ENCODE measurements around the gene XRCC1. TPM values are rescaled to one million over a fixed set of nuclear protein-coding genes. Genes with fewer than 3 reads are reported as not detected.

XRCC1 gene
- total and polyA plus RNA-seq, 2 experiments from 2014 or later = 35.3 to 49.5 TPM

DNA sequence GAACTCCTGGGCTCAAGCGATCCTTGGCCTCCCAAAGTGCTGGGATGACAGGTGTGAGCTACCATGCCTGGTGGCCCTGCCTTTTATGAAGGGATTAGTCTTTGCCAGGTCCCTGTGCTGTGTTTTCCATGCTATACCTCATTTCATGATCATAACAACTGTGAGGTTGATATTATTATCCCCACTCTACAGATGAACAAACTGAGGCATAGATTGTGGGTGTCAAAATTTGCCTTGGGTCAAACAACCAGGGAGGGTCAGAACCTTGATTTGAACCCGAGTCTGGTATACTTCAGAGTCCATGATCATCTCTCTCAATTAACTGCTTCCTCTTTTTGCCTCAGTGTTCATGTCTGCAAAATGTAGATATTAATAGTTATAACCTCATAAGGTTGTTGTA is 7.2 kb upstream of the XRCC1 start (continued):
- TF ChIP-seq, protein P1, sequence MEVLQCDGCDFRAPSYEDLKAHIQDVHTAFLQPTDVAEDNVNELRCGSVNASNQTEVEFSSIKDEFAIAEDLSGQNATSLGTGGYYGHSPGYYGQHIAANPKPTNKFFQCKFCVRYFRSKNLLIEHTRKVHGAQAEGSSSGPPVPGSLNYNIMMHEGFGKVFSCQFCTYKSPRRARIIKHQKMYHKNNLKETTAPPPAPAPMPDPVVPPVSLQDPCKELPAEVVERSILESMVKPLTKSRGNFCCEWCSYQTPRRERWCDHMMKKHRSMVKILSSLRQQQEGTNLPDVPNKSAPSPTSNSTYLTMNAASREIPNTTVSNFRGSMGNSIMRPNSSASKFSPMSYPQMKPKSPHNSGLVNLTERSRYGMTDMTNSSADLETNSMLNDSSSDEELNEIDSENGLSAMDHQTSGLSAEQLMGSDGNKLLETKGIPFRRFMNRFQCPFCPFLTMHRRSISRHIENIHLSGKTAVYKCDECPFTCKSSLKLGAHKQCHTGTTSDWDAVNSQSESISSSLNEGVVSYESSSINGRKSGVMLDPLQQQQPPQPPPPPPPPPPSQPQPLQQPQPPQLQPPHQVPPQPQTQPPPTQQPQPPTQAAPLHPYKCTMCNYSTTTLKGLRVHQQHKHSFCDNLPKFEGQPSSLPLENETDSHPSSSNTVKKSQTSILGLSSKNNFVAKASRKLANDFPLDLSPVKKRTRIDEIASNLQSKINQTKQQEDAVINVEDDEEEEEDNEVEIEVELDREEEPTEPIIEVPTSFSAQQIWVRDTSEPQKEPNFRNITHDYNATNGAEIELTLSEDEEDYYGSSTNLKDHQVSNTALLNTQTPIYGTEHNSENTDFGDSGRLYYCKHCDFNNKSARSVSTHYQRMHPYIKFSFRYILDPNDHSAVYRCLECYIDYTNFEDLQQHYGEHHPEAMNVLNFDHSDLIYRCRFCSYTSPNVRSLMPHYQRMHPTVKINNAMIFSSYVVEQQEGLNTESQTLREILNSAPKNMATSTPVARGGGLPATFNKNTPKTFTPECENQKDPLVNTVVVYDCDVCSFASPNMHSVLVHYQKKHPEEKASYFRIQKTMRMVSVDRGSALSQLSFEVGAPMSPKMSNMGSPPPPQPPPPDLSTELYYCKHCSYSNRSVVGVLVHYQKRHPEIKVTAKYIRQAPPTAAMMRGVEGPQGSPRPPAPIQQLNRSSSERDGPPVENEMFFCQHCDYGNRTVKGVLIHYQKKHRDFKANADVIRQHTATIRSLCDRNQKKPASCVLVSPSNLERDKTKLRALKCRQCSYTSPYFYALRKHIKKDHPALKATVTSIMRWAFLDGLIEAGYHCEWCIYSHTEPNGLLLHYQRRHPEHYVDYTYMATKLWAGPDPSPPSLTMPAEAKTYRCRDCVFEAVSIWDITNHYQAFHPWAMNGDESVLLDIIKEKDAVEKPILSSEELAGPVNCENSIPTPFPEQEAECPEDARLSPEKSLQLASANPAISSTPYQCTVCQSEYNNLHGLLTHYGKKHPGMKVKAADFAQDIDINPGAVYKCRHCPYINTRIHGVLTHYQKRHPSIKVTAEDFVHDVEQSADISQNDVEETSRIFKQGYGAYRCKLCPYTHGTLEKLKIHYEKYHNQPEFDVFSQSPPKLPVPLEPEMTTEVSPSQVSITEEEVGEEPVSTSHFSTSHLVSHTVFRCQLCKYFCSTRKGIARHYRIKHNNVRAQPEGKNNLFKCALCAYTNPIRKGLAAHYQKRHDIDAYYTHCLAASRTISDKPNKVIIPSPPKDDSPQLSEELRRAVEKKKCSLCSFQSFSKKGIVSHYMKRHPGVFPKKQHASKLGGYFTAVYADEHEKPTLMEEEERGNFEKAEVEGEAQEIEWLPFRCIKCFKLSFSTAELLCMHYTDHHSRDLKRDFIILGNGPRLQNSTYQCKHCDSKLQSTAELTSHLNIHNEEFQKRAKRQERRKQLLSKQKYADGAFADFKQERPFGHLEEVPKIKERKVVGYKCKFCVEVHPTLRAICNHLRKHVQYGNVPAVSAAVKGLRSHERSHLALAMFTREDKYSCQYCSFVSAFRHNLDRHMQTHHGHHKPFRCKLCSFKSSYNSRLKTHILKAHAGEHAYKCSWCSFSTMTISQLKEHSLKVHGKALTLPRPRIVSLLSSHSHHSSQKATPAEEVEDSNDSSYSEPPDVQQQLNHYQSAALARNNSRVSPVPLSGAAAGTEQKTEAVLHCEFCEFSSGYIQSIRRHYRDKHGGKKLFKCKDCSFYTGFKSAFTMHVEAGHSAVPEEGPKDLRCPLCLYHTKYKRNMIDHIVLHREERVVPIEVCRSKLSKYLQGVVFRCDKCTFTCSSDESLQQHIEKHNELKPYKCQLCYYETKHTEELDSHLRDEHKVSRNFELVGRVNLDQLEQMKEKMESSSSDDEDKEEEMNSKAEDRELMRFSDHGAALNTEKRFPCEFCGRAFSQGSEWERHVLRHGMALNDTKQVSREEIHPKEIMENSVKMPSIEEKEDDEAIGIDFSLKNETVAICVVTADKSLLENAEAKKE (CRISPR knock-in tag; IDR thresholded peaks at IDR 0.05) = no peak

DNA sequence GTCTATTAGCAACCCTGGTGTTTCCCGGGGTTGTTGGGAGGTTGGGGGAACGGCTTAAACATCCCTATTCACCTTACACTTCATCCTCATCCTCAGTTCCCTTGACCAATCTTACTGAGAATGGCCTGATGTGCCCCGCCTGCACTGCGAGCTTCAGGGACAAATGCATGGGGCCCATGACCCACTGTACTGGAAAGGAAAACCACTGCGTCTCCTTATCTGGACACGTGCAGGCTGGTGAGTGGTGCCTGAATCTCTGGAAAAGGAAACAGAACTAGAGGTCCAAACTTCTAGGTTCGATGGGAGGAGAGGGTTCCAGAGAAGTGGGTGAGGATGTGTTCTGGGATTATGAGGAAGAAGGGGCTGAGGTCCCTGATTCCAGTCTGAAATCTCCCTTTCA is 6.1 kb upstream of the XRCC1 start:
- Histone ChIP-seq H2AFZ (peak overlapping the region; percentile 66; the same call in 1 of the 2 replicates), H3K79me2 (replicated peaks; ENCODE audit: insufficient read depth) (peaks cover 4% of the 10 kb centered on the region; the same call in 1 of the 2 replicates), H3K4me1 (ENCODE audit: insufficient read depth) (peaks cover 6% of the 10 kb centered on the region), H3K36me3 (ENCODE audit: insufficient read depth) (no peaks in the 10 kb centered on the region; the same call in 1 of the 2 replicates), H4K20me1 (replicated peaks; ENCODE audit: insufficient read depth) (no peaks in the 10 kb centered on the region; the same call in 1 of the 2 replicates), H3K27ac (ENCODE audit: low read depth) (no peak overlapping the region), H3F3A (replicated peaks; ENCODE audit: low read depth) (no peaks in the 10 kb centered on the region), H3K4me3 (peak overlapping the region; percentile 64; the same call in 1 of the 2 replicates), H3K4me2 (peak overlapping the region; percentile 78), H3K9me2 (ENCODE audit: insufficient read depth) (no peaks in the 10 kb centered on the region), H3K27me3 (ENCODE audit: insufficient read depth) (no peaks in the 10 kb centered on the region)
- Mint-ChIP-seq H3K4me3 (peak overlapping the region; percentile 92), H3K36me3 (ENCODE audit: low read depth) (peaks cover 11% of the 10 kb centered on the region), H3K27ac (no peak overlapping the region), H3K4me1 (peaks cover 24% of the 10 kb centered on the region), H3K9me3 (no peaks in the 10 kb centered on the region; the same call in 2 of the 3 replicates), H3K27me3 (ENCODE audit: insufficient read depth, low read depth, poor library complexity) (peaks cover 3% of the 10 kb centered on the region)
- ATAC-seq = no peak
- DNase-seq (ENCODE audit: low spot score) = no peak
- TF ChIP-seq EZH2phosphoT487 (IDR thresholded peaks at IDR 0.05; ENCODE audit: unreplicated experiment) (no peak), STAT1 (IDR thresholded peaks at IDR 0.05; ENCODE audit: unreplicated experiment) (no peak), ZNF331 (CRISPR knock-in tag; IDR thresholded peaks at IDR 0.05; ENCODE audit: low read depth) (no peak), NANOG (IDR thresholded peaks at IDR 0.05; ENCODE audit: borderline replicate concordance) (no peak), CREB1 (CRISPR knock-in tag; IDR thresholded peaks at IDR 0.05; ENCODE audit: low read depth) (no peak), JUNB (IDR thresholded peaks at IDR 0.05; ENCODE audit: unreplicated experiment) (no peak), POLR2AphosphoS5 (IDR thresholded peaks at IDR 0.05; ENCODE audit: low read depth) (no peak), ZNF114 (CRISPR knock-in tag; IDR thresholded peaks at IDR 0.05) (no peak)
- TF ChIP-seq, protein P2, sequence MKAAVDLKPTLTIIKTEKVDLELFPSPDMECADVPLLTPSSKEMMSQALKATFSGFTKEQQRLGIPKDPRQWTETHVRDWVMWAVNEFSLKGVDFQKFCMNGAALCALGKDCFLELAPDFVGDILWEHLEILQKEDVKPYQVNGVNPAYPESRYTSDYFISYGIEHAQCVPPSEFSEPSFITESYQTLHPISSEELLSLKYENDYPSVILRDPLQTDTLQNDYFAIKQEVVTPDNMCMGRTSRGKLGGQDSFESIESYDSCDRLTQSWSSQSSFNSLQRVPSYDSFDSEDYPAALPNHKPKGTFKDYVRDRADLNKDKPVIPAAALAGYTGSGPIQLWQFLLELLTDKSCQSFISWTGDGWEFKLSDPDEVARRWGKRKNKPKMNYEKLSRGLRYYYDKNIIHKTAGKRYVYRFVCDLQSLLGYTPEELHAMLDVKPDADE (IDR thresholded peaks at IDR 0.05) = no peak
- TF ChIP-seq, protein P1 (CRISPR knock-in tag; IDR thresholded peaks at IDR 0.05) = no peak
